PFSK-1 (cell line): Measurements from ENCODE around the gene AOPEP.

Experiments used
- POLR2AphosphoS5 ChIP-seq: IDR thresholded peaks from 2 replicates; pipeline ENCODE4 v1.6.1; 2012; ENCODE audit warnings: low read depth, mild to moderate bottlenecking, control low read depth, low read length, moderate library complexity
- TF ChIP-seq, protein P1 (sequence below), 2 experiments: IDR thresholded peaks; 2 replicates each; pipeline versions ENCODE4 v1.6.1 to v1.8.0; 2011 to 2012; ENCODE audit warnings: low read depth in 2 of 2, low read length in 2 of 2, control low read depth in 1 of 2, inconsistent platforms in 1 of 2, mild to moderate bottlenecking in 1 of 2, moderate library complexity in 1 of 2; ENCODE audit not compliant: insufficient read depth in 1 of 2

DNA sequence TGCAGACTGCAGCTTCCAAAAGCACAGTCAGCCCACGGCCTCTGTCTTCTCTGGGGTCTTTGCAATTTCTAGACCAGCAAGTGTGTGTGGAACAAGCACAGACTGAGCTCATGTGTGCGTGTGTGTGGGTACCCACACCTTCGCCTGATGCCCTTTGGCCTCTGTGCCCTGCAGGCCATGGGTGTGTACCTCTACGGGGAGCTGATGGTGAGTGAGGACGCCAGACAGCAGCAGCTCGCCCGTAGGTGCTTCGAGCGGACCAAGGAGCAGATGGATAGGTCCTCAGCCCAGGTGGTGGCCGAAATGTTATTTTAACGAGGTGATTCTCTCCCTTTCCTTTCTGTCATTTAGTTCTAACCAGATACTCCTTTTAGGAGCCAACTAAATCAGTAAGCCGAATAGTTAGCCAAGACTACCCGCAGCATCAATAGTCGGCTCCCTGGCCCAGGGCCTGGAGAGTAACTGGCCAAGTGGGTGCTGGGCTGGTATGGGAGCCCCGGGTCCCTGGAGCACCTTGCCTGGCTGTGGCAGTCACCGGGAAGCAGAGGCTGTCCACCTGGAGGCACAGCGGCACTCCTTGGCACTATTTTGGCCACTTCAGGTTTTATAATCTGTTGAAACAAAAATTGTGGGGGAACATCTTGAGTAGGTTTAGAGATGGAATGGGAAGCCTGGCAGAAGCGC lies 356.0 kb downstream of the AOPEP start:
- TF ChIP-seq, protein P1, sequence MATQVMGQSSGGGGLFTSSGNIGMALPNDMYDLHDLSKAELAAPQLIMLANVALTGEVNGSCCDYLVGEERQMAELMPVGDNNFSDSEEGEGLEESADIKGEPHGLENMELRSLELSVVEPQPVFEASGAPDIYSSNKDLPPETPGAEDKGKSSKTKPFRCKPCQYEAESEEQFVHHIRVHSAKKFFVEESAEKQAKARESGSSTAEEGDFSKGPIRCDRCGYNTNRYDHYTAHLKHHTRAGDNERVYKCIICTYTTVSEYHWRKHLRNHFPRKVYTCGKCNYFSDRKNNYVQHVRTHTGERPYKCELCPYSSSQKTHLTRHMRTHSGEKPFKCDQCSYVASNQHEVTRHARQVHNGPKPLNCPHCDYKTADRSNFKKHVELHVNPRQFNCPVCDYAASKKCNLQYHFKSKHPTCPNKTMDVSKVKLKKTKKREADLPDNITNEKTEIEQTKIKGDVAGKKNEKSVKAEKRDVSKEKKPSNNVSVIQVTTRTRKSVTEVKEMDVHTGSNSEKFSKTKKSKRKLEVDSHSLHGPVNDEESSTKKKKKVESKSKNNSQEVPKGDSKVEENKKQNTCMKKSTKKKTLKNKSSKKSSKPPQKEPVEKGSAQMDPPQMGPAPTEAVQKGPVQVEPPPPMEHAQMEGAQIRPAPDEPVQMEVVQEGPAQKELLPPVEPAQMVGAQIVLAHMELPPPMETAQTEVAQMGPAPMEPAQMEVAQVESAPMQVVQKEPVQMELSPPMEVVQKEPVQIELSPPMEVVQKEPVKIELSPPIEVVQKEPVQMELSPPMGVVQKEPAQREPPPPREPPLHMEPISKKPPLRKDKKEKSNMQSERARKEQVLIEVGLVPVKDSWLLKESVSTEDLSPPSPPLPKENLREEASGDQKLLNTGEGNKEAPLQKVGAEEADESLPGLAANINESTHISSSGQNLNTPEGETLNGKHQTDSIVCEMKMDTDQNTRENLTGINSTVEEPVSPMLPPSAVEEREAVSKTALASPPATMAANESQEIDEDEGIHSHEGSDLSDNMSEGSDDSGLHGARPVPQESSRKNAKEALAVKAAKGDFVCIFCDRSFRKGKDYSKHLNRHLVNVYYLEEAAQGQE (IDR thresholded peaks at IDR 0.05; ENCODE audit: insufficient read depth in 1 of 2, low read depth in 2 of 2, low read length in 2 of 2) = no peak
- TF ChIP-seq POLR2AphosphoS5 = no peak
